Activated CD8-positive, alpha-beta memory T cell treated with anti-CD3 and anti-CD28 coated beads for 24 hours (primary cell): Measurements from ENCODE around the gene TIFAB.
"Not testable (repeated sequence)": the region's sequence is repeated elsewhere in the genome, so short reads cannot be mapped to it uniquely, and the experiment has no call there.

Experiments
- DNase-seq: peaks from one replicate; pipeline ENCODE4 v3.0.0-alpha.2; 2020

The TIFAB gene, protein sequence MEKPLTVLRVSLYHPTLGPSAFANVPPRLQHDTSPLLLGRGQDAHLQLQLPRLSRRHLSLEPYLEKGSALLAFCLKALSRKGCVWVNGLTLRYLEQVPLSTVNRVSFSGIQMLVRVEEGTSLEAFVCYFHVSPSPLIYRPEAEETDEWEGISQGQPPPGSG

DNA sequence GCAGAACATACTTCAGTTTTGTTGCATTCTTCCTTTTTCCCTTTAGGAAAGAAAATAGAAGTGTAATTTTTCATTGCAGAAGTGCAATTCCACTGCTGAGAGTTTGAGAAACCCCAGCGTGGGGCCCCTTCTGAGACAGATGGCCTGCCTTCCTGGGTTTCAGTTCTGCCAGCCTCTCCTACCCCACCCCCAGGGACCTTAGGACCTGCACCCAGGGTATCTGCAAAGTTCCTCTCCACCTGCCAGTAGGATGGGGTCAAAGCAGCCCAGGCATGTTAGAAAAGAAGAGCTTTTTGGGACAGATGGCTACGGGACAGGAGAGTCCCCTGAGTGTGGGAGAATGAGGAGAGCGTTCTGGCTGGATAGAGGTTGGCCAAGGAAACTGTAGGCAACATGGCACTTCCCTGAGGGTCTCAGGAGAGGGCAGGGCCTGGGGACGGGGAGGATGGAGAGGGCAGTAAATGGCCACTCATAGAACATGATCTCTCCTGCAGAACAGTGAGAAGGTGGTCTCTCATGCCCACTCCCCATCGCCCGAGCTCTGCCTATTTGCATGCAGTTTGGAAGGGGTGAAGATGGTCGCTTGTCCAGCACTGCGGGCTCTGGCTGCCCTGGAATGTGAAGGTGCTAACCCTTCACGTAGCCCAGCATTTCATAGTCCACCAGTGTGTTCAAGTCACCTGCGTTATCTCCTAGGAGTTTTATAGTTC, at the start of gene TIFAB:
Gene TIFAB, minus strand, starts transcription at position 31 of the 710 bp plus-strand sequence. CDS start 2,412 bp downstream, outside the sequence.
- DNase-seq: no peak

DNA sequence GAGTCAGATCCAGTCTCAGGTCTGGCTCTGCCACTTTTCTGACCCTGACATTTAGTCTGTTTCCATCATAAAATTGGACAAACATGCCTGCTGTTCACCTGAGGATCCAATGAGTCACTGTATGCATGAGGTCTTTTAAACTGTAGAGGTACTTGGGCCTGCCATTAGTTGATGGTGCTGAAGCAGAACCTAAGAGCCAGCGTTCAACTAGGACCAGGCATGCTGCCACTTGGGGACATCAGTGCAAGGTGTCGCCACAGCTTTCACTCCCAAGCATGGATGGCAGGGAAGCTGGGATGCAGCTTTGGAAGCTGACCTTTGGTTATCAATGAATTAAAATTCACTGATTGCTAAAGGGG, 46.5 kb upstream of the TIFAB start:
- peak; percentile 5 for DNase-seq

DNA sequence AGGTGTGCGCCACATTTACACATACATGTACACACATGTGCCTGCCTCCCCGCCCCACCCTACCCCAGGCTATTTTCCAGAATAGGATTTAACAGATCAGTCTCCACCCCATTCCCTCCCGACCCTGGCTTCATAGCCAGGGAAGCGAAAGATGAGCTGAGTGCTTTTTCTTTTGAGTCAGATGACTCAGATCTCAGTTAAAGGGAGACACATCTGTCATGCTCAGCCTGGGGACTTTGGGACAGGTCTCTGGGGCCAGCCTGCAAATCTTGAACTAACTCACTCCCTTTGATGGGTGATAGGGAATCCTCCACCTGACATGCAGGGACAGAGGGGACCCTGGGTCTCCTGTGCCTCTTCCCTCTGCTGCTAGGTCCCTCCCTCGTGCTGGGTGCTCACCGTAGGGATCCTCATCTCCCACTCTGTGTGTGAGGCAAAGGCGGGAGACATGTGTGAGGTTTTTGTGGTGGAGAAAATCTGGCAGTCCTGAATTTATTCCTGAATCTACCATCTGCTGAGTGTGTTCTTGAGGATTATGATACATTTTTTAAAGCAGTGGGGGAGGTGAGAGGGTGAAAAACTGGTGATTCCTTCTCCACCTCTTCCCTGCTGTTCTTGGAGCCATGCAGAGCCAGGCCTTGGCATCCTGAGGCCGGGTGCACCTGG, 46.0 kb upstream of the TIFAB start:
- peak; percentile 13 for DNase-seq

DNA sequence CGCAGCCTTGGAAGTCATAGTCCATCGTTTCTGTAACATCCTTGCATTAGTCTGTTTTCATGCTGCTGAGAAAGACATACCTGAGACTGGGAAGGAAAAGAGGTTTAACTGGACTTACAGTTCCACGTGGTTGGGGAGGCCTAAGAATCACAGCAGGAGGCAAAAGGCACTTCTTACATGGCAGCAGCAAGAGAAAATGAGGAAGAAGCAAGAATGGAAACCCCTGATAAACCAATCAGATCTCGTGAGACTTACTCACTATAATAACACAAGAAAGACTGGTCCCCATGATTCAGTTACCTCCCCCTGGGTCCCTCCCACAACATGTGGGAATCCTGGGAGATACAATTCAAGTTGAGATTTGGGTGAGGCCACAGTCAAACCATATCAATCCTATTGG, 43.4 kb upstream of the TIFAB start:
- not testable (repeated sequence) for DNase-seq

DNA sequence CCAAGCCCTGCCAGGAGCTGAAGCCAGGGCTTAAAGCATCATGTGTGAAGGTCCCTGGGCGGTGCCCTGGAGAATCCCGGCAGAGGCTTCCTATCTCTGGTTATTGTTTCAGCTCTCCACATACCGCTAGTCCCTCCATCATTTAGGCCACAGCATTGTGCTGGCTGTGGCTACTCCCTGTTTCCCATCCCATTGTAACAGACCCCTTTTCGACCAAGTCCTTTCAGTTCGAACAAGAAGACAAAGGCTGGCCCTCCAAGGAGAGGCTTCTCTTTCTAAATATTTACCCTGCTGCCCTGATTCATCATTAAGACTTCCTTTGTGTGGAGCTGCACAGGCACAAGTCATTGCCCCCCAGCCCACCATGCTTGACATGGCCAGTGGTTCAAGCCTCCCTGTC, 42.0 kb upstream of the TIFAB start:
- no peak for DNase-seq

DNA sequence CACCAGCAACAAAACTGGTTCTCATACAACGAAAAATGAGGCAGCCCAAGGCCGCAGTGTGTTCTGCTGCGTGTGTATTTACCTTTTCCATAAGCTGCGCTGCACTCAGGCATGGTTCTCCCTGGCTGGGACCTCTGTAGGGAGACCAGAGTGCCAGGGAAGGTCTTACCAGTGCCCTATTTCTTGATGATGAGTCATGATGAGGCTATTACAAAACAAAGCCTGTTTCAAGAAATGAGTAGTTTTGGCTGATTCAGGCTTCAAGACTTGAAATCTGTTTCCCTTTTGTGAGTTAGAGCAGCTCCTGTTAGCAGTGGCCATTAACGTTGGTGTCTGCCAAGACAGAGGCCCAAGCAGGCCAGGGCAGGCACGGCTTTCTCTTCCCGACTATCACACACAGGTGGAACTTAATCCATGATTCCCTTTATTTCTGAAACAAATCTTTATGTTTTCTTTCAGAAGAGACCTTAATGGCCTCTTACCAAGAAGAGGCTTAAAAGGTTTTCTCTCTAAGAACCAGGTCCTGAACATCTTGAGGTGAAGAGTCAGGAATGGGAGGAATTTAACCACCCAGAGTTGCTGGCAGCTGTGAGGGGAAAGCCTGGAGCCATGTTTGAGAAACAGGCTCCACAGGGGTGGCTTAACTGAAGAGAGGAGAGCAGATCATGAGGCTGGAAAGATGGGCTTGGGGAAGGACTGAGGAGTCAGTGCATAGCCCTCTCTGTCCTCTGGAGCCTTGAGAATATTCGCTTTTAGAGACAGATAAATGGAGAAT, 41.4 kb upstream of the TIFAB start:
- no peak for DNase-seq

DNA sequence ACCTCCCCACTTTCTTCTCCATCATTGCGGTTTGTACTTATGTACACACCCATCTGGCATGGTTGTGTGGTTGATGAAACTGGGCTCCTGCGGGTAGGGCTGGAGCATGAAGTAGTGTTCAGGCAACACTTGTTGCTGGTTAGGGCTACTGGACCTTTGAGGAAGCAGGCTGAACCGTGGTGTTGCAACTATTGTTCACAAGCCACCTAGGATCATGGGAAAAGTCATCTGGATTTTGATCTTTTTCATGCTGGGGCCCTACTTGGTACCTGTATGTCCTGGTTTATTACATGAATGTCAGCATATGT, 40.1 kb upstream of the TIFAB start:
- DNase-seq: no peak

DNA sequence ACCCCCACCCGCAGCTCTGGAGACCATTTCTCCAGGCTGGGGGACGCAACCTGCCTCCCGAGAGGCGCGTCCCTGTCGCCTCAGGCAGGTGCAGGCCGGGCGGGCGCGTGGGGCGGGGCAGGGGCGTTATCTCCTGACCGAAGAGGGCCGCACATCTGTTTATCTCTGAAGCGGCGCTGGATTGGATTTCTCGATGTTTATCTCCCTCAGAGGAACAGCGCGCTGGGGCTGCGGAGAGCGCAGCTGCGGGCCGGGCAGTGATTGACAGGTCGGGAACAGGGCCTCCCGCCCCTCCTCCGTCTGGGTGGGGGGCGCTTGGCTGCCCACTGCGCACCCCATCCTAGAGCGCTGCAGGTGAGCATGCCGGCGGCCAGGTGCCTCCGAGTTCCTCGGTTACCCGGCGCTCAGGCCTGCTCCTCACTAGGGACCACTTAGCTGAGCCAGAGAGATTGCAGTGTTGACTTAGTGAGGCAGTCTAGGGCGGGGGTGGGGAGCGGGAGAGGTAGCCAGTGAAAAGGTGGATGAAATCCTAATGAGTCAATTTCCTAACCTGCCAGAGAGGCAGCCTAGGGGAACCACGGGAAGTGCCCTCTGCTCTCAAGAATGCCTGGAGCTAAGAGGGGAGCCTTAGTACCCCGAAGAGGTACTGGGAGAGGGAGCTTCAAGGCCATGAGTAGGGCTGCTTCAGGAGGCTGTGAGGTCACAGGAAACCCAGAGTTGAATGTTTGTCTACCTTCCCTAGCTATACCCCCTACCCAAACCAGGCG, 39.6 kb upstream of the TIFAB start:
- no peak for DNase-seq

DNA sequence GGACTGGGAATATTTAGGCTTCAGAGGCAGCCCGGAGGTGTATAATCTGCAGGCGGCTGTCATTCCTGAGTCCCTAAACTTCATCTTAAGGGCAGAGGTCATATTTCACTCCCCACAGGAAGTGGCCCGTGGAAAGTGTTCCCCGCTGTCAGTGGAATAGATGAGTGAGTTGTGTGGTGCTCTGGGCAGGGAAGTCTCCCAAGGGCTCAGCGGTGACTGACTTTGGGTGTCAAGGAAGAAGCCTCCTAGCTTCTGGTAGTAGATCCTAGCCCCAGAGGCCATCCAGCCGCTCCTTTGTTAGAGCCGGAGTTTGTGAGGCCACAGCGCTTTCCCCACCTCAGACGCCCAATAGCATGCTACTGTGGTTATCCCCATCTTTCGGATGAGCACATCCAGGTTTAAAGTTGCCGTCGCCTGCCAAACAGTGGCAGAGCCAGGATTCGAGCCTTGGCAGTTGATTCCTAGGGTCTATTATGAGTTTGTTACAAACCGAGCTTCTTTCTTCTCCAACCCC, 38.9 kb upstream of the TIFAB start:
- DNase-seq: no peak

DNA sequence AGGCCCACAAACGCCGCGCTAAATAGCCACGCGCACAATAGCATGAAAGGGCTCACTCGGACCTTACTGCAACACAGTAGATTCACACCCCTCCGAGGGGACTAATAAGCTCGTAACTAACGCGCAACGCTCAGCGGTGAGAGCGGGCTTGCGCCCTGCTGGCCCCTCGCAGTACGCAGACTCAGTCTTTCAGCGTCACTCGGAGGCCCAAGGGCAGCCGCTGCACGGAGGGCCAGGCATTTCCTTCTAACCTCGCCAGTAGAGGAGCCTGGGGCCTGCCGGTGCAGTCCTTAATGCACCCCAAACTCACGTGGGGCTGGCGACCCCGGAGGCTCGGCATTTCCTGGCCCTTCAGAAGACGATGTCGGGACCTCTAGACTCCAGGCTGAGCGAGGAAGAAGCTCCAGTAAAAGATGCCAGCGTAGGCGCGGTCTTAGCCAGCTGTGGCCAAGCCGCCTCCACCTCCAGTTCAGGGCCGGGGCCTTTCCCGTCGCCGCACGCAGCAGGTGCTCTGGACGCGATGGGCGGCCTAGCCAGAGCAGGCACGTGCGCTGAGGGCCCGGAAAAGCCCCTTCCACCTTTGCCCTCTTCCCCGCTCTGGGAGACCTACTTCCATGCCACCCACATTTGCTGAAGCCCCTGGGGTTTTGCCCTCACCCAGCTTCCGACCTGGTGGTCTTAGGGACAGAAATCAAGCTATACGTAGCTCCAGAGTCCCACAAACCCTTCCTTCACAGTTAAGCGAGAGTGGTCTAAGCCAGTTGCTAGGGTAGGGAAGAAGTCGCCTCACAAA, 38.3 kb upstream of the TIFAB start:
- no peak for DNase-seq

DNA sequence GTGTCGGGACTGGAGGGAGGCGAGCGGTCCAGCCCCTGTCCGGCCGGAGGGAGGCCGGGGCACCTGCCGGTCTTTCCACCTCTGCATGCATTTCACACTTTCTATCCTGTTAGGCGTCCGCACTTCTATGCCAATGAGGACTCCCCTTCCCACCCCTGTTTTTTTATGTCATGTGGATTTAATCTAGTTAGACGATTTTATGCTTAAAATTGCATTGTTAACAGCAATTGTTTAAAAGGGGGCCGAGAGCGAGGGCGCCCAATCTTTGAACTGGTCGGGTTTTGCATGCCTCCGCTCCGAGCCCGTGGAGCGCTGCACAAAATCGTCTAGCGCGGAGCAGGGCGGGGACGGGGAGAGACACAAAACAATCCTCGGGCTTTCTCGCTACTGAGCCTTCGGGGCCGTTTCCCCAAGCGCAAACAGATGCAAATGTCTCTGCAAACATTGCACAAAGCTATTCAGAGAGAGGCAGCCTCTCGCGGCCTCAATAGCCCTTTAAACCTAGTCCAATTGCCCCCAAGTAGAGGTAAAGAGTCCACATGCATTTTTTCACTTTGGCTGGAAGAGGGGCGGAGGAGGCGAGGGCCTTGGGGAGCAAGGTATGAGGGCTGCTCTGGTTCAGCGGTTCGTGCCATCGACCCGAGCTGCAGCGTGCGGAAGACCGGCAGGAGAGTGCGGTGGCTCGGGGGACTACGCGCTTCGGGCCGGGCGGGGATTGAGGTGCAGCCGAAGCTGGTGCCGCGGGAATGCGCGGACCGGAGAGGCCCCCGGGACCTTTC, 37.5 kb upstream of the TIFAB start:
- no peak for DNase-seq

DNA sequence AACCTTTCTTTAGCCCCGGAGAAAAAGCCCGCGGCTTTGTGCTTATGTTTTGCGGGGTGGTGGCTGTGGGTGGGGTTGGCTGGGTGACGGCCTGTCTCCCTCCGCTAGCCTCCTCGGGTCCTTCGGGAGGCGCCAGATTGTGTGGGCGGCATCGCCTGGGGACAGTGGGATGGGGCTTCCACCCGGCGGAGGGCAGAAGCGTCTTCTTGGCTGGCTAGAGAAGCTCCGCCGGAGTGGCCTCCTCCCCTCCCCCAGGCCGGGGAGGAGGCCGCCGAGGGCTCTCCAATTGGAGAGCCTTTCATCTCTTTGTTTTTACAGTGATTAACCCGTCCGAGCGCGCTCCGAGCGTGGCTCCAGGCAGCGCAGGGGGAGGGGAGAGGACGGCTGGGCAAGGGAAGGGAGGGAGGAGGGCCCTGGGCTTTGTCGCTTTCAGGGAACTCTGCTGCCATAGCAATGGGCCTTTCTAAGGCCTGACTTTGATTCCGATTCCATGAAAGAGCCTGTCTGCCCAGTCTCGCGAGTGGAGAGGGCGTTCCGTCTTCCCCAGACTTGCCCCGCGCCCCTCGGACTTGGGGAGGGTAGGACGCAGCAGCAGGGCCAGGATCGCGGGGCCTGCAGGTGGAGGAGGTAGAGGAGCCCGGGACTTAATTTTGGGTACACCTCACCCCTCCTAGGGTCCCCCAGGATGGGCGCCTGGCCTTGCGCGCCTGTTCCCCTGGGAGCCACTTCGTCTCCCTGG, 36.7 kb upstream of the TIFAB start:
- DNase-seq: no peak

DNA sequence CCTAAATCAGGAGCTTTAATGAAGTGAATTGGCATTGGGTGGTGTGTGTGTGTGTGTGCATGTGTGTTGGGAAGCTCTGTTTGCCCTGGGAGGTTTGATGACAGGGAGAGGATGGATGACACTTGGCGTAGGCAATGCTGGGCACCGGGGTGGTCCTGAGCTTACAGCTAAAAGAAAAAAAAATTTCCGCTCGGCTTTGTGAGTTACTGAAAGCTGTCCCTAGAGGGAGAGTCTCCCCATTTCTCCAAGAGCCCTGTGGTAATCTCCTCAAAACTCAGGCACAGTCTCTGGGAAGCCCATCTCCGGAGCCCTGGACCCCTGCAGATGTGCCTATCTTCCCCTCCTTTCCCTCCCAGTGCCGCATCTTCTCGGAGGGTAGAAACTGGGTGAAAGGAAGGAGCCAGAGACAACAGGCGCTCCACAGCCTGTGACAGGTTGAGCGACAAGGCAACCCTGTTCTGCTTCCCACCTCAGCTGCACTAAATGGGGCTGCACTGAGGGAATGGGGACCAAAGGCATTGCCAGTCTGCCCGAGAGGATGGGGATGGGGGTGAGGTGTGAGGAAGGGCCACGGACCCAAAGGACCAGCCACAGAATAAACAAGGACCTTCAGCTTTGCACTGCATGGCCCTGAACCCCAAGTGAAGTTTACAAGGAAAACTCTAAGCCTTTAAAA, 35.8 kb upstream of the TIFAB start:
- no peak for DNase-seq

DNA sequence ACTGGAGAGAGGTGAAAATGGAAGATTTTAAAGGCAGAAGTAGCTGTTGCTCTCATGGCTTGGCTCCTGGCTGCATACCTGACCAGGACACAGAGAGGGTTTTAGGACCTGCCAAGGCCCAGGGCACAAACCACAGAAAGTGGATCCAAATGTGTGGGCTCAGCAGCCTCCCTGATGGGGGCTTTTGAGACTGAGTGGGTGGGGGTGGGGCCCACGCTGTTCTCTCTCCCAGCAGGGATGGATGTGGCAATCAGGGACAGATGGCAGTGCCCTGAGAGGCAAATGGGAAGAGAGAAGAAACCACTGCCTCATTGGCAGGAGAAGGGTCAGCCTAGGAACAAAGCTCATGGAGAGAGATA, 34.9 kb upstream of the TIFAB start:
- no peak for DNase-seq

DNA sequence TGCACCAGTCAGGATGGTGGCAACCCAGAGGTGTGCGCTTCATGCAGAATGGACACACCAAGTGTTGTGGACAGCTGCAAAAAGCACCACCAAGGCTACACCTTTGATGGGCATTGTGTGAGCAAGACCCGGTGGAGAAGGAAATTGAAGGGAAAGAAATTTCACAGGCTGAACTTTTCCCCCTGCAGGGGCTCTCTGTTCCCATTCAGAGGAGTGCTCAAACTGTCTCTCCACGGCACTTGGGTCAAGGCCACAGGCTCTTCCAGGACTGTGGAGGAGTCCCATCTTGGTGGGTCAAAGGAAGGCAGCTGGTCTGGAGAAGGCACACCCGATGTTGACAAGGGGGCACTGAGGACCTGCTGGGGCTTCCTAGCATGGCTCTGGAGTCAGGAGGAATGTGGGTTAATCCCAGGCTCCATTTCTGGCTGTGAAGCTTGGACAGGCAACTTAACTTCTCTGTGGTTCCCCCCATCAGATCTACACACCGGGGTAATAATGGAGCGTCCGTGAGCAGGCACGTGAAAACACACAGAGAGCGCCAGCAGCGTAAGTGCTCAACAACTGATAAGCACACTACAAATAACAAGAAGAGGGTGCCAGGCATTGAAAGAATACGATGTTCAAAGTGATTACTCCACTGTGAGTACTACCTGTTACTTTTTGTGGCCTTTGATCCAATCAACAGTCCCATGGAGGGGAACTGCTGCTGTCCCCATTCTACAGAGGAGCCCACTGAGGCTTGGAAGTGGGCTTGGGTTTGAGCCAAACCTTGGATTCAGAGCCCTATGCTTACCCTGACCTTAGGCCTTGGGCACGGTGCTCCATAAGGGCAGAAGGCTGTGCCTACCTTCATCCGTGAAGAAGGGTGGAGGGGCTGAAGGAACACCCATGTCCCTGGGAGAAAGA, 34.2 kb upstream of the TIFAB start:
- no peak for DNase-seq

DNA sequence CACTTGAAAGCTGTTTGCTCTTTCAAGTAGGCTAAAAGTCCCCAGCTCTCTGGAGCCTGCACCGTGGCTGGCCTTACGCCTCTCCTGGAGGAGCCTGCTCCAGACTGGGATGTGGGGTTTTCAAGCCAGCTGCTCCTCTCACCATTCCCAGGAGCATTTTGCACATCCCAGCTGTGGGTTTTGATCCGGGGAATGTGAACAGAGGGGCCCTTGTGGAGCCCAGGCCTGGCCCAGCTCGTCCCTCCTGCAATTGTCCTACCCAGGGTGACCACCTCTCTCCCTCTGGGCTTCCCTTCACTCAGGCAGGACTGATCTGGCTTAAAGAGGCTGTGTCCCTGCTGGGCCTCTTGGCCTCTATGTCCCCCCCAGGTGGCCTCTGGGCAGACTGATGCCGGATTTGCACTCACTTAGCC, 32.5 kb upstream of the TIFAB start:
- DNase-seq: no peak

DNA sequence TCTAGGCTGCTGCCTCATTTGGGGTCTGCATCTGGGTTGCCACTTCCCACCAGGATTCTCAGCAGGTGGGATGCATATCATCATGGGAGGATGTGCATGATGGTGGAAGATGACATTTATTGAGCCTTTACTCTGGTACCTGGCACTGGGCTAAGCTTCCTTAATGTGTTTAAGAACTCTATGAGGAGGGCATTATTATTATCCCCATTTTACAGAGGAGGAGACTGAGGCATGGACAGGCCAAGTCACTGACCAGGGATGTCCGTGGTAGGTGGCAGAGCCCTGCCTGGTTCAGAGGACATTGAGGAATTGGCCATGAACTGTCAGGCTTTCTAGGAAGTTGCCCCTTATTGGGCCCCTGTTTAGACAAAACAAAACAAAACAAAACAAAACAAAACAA, 31.1 kb upstream of the TIFAB start:
- DNase-seq: no peak

DNA sequence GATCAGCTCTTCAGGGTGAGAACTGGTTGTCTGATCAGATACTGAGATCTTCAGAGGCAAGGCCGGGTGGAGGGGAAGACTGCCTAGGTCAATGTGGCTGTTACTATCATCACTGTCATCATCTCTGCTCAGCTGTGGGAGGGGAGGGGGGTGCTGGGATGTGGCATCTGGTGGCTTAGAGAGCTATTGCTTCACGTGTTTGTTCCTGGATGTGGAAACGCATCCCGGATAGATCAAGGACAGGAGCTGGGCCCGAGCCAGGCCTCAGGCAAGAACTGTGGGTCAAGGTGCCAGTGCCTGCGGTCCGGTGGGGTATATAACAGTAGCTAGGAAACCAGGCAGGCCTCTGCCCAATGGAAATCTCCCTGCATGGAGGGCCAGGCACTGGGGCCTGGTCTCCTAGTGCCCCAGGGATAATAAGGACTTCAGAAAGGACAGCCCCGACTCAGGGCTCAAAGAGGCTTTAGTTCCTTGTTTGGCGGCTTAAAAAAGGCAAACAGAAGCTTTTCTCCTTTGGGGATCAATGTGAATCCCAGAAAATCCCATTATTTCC, 30.3 kb upstream of the TIFAB start:
- no peak for DNase-seq

DNA sequence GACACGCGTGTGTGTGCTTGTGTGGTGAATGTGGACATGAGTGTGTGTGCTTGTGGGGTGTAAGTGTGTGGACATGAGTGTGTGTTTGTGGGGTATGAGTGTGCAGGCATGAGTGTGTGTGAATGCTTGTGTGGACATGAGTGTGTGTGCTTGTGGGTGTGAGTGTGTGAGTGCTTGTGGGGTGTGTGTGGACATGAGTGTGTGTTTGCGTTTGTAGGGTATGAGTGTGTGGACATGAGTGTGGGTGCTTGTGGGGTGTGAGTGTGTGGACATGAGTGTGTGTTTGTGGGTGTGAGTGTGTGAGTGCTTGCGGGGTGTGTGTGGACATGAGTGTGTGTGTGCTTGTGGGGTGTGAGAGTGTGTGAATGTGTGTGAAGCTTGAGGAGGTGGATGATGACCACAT, 29.8 kb upstream of the TIFAB start:
- DNase-seq: no peak
